Karpas-422 (cell line): Measurements from ENCODE around the gene BANP. TPM values are rescaled to one million over a fixed set of nuclear protein-coding genes. Genes with fewer than 3 reads are reported as not detected.
"Not testable (repeated sequence)": the region's sequence is repeated elsewhere in the genome, so short reads cannot be mapped to it uniquely, and the experiment has no call there.

ENCODE experiments used
- DNase-seq: peaks from one replicate; pipeline ENCODE4 v3.0.0-alpha.2; 2015
- H2AFZ ChIP-seq: fragments of 200-600 bp; sonication (generic); 2 replicates; pipeline ENCODE4 v1.6.1; 2014; ENCODE audit warnings: antibody characterized with exemption, low read length, mixed read lengths
- H3K27ac ChIP-seq: fragments of 200-600 bp; sonication (generic); 2 replicates; pipeline ENCODE4 v1.5.1; 2014; ENCODE audit warnings: mild to moderate bottlenecking, low read length, moderate library complexity
- H3K27me3 ChIP-seq: fragments of 200-600 bp; sonication (generic); 2 replicates; pipeline ENCODE4 v1.6.1; 2014; ENCODE audit warnings: low read length, mixed read lengths
- H3K36me3 ChIP-seq: fragments of 200-600 bp; sonication (generic); 2 replicates; pipeline ENCODE4 v1.6.1; 2014; ENCODE audit warnings: low read length, mixed read lengths; ENCODE audit not compliant: insufficient read depth
- H3K4me1 ChIP-seq: fragments of 200-600 bp; sonication (generic); 2 replicates; pipeline ENCODE4 v1.6.1; 2014; ENCODE audit warnings: mild to moderate bottlenecking, low read length, mixed read lengths
- H3K4me2 ChIP-seq: fragments of 200-600 bp; sonication (generic); 2 replicates; pipeline ENCODE4 v1.6.1; 2014; ENCODE audit warnings: low read length, low read depth, mild to moderate bottlenecking; ENCODE audit not compliant: poor library complexity, severe bottlenecking
- H3K4me3 ChIP-seq: fragments of 200-600 bp; sonication (generic); 2 replicates; pipeline ENCODE4 v1.5.1; 2014; ENCODE audit warnings: mild to moderate bottlenecking, antibody characterized with exemption, low read length, mixed read lengths
- H3K79me2 ChIP-seq: fragments of 200-600 bp; sonication (generic); 2 replicates; pipeline ENCODE4 v1.6.1; 2014; ENCODE audit warnings: mild to moderate bottlenecking, low read length, mixed read lengths
- H3K9ac ChIP-seq: fragments of 200-600 bp; sonication (generic); 2 replicates; pipeline ENCODE4 v1.6.0; 2014; ENCODE audit warnings: low read length
- H3K9me2 ChIP-seq: fragments of 200-600 bp; sonication (generic), shearing (Covaris generic); replicated peaks from 2 replicates; pipeline ENCODE4 v1.6.0; 2014; ENCODE audit warnings: mild to moderate bottlenecking, low read length, moderate library complexity; ENCODE audit not compliant: insufficient read depth
- H3K9me3 ChIP-seq: fragments of 300-700, 200-600 bp; sonication (generic); 2 replicates; pipeline ENCODE4 v1.6.1; 2014; ENCODE audit warnings: low read length, mixed read lengths
- H4K20me1 ChIP-seq: fragments of 200-600 bp; sonication (generic); 2 replicates; pipeline ENCODE4 v1.6.1; 2014; ENCODE audit warnings: mild to moderate bottlenecking, antibody characterized with exemption, low read length, low read depth; ENCODE audit not compliant: insufficient read depth
- total RNA-seq: library from RNA; depleted of rRNA; stranded (reverse); fragments of >200 nt; shearing (Covaris generic); gene quantifications from 2 replicates; pipeline ENCODE4 v1.2.3, GENCODE V29; 2014; ENCODE audit warnings: low replicate concordance

The BANP gene
- total RNA-seq, 1 experiment from 2014 or later, result 36.5 TPM

GRCh38 chr16:88015806-88016140, 64.5 kb downstream of the BANP start:
- no peak overlapping the region for H3K27ac ChIP-seq
- H3K9me2 ChIP-seq, result no peaks in the 10 kb centered on the region
- peaks cover 1% of the 10 kb centered on the region; the same call in 1 of the 2 replicates for H3K79me2 ChIP-seq
- no peaks in the 10 kb centered on the region; the same call in 1 of the 2 replicates for H3K36me3 ChIP-seq
- H3K4me1 ChIP-seq, result no peaks in the 10 kb centered on the region
- H3K27me3 ChIP-seq, result no peaks in the 10 kb centered on the region
- H3K4me3 ChIP-seq, result no peak overlapping the region
- no peak overlapping the region for H3K4me2 ChIP-seq
- no peak overlapping the region for H2AFZ ChIP-seq
- H3K9me3 ChIP-seq, result no peaks in the 10 kb centered on the region
- no peak for DNase-seq
- no peak overlapping the region for H3K9ac ChIP-seq
- 0 out of 2 replicates have a peak, but pooled peaks cover 9% of the 10 kb centered on the region for H4K20me1 ChIP-seq

GRCh38 chr16:88016386-88016785, 65.2 kb downstream of the BANP start:
- not testable (repeated sequence) for H3K36me3 ChIP-seq, H3K9me3 ChIP-seq

GRCh38 chr16:88016964-88017363, 65.7 kb downstream of the BANP start:
- Histone ChIP-seq H3K9me2 (no peaks in the 10 kb centered on the region), H3K9ac (no peak overlapping the region), H3K9me3 (no peaks in the 10 kb centered on the region), H3K4me1 (no peaks in the 10 kb centered on the region), H2AFZ (no peak overlapping the region), H3K4me2 (no peak overlapping the region), H3K4me3 (no peak overlapping the region), H3K36me3 (no peaks in the 10 kb centered on the region), H3K27ac (no peak overlapping the region), H4K20me1 (0 out of 2 replicates have a peak, but pooled peaks cover 9% of the 10 kb centered on the region), H3K27me3 (no peaks in the 10 kb centered on the region), H3K79me2 (no peaks in the 10 kb centered on the region)
- no peak for DNase-seq

More at GRCh38 chr16:88016386-88016785, 65.2 kb downstream of the BANP start:
- not testable (repeated sequence) for H3K79me2 ChIP-seq, DNase-seq, H3K4me2 ChIP-seq, H3K9me2 ChIP-seq, H3K27ac ChIP-seq, H4K20me1 ChIP-seq, H3K4me1 ChIP-seq, H3K9ac ChIP-seq, H2AFZ ChIP-seq, H3K27me3 ChIP-seq, H3K4me3 ChIP-seq

GRCh38 chr16:88017587-88018101, 66.4 kb downstream of the BANP start:
- Histone ChIP-seq H3K79me2 (no peaks in the 10 kb centered on the region), H3K9ac (no peak overlapping the region)

GRCh38 chr16:88018382-88018781, 67.1 kb downstream of the BANP start:
- H3K27ac ChIP-seq, H3K9me3 ChIP-seq, DNase-seq, H3K36me3 ChIP-seq, H2AFZ ChIP-seq, H3K9ac ChIP-seq, H3K4me1 ChIP-seq, H3K27me3 ChIP-seq, H3K4me3 ChIP-seq, H3K9me2 ChIP-seq, H3K79me2 ChIP-seq, H4K20me1 ChIP-seq, H3K4me2 ChIP-seq: not testable (repeated sequence)

More at GRCh38 chr16:88017587-88018101, 66.4 kb downstream of the BANP start:
- Histone ChIP-seq H4K20me1 (0 out of 2 replicates have a peak, but pooled peaks cover 4% of the 10 kb centered on the region), H3K27ac (no peak overlapping the region), H3K4me1 (no peaks in the 10 kb centered on the region), H3K9me3 (no peaks in the 10 kb centered on the region), H3K4me3 (no peak overlapping the region), H3K4me2 (no peak overlapping the region), H3K27me3 (no peaks in the 10 kb centered on the region), H2AFZ (no peak overlapping the region), H3K36me3 (no peaks in the 10 kb centered on the region), H3K9me2 (no peaks in the 10 kb centered on the region)
- DNase-seq, result no peak

GRCh38 chr16:88019041-88019820, 68.0 kb downstream of the BANP start:
- not testable (repeated sequence) for H4K20me1 ChIP-seq, H3K9me2 ChIP-seq, H3K27me3 ChIP-seq, H3K27ac ChIP-seq, H2AFZ ChIP-seq, H3K4me1 ChIP-seq, H3K9me3 ChIP-seq, DNase-seq, H3K4me2 ChIP-seq, H3K4me3 ChIP-seq, H3K36me3 ChIP-seq, H3K79me2 ChIP-seq, H3K9ac ChIP-seq

- no peak overlapping the region for H3K9ac ChIP-seq
- no peaks in the 10 kb centered on the region for H3K27me3 ChIP-seq
- H3K36me3 ChIP-seq, result no peaks in the 10 kb centered on the region
- H3K4me3 ChIP-seq, result no peak overlapping the region
- no peak overlapping the region for H3K4me2 ChIP-seq
- no peaks in the 10 kb centered on the region for H4K20me1 ChIP-seq
- no peak overlapping the region for H3K27ac ChIP-seq
- H3K9me2 ChIP-seq, result no peaks in the 10 kb centered on the region
- H3K9me3 ChIP-seq, result no peaks in the 10 kb centered on the region
- no peak for DNase-seq
- no peaks in the 10 kb centered on the region for H3K79me2 ChIP-seq
- H3K4me1 ChIP-seq, result no peaks in the 10 kb centered on the region
- no peak overlapping the region for H2AFZ ChIP-seq
Observed at GRCh38 chr16:88019821-88020515, 68.7 kb downstream of the BANP start.

GRCh38 chr16:88020516-88020885, 69.3 kb downstream of the BANP start:
- no peaks in the 10 kb centered on the region for H3K79me2 ChIP-seq
- no peak overlapping the region for H3K4me2 ChIP-seq
- no peaks in the 10 kb centered on the region for H3K9me3 ChIP-seq
- no peaks in the 10 kb centered on the region for H3K4me1 ChIP-seq
- H3K9ac ChIP-seq, result no peak overlapping the region
- H3K27ac ChIP-seq, result no peak overlapping the region
- H3K36me3 ChIP-seq, result no peaks in the 10 kb centered on the region
- DNase-seq, result no peak
- no peak overlapping the region for H2AFZ ChIP-seq
- H3K4me3 ChIP-seq, result no peak overlapping the region
- H3K9me2 ChIP-seq, result no peaks in the 10 kb centered on the region
- H4K20me1 ChIP-seq, result no peaks in the 10 kb centered on the region
- no peaks in the 10 kb centered on the region for H3K27me3 ChIP-seq
